Measurements from ENCODE around the gene TTC6.

TTC6 gene

GRCh38 chr14:37598747-37599506, 3.5 kb downstream of the TTC6 start:
- 0 out of 2 replicates have a peak overlapping the region, but pooled peaks have one; percentile 16 for H3K4me3 ChIP-seq (replicated peaks; ENCODE audit: low read depth, low read length)
- TF ChIP-seq CTCF (IDR thresholded peaks at IDR 0.05; ENCODE audit: low read depth, low read length, missing control alignments), result no peak
- DNase-seq (ENCODE audit: extremely low read depth, low read depth), result no peak

- no peak for DNase-seq (ENCODE audit: extremely low read depth, low read depth)
- TF ChIP-seq CTCF (IDR thresholded peaks at IDR 0.05; ENCODE audit: low read depth, low read length, missing control alignments), result no peak
- no peak overlapping the region for H3K4me3 ChIP-seq (replicated peaks; ENCODE audit: low read depth, low read length)
Measured at GRCh38 chr14:37599507-37600368, 4.3 kb downstream of the TTC6 start.

- TF ChIP-seq CTCF (IDR thresholded peaks at IDR 0.05; ENCODE audit: low read depth, low read length, missing control alignments), result no peak
- H3K4me3 ChIP-seq (replicated peaks; ENCODE audit: low read depth, low read length), result no peak overlapping the region
- no peak for DNase-seq (ENCODE audit: extremely low read depth, low read depth)
Measured at GRCh38 chr14:37600880-37601741, 5.7 kb downstream of the TTC6 start.

- no peak for DNase-seq (ENCODE audit: extremely low read depth, low read depth)
- H3K4me3 ChIP-seq (replicated peaks; ENCODE audit: low read depth, low read length), result no peak overlapping the region
- no peak for TF ChIP-seq CTCF (IDR thresholded peaks at IDR 0.05; ENCODE audit: low read depth, low read length, missing control alignments)
Measured at GRCh38 chr14:37601865-37602264, 6.4 kb downstream of the TTC6 start.

- no peak overlapping the region for H3K4me3 ChIP-seq (replicated peaks; ENCODE audit: low read depth, low read length)
- no peak for DNase-seq (ENCODE audit: extremely low read depth, low read depth)
- TF ChIP-seq CTCF (IDR thresholded peaks at IDR 0.05; ENCODE audit: low read depth, low read length, missing control alignments), result no peak
Measured at GRCh38 chr14:37602605-37603453, 7.4 kb downstream of the TTC6 start.

Measured in HFF-Myc (cell line).